ENCODE measurements around the gene DIAPH2.

Gene DIAPH2

DNA sequence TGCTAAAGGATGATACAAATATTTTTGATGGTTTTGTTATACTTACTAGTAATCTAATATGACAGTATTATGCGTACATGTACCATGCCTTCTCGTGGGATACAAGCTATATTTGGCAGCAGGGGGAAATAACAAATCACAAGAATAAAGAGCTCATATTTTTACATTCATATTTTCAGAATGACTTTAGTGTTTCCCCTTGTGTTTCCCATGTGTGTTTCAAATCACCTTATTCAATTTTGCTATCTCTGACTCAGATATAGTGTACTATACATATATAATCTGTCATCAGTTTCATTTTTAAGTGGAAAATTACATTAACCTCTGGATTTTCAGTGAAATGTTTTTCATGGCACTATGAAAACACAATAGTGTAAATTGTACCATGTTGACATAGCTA, 345.8 kb downstream of the DIAPH2 start:
- in situ Hi-C loops (cut with HindIII; ENCODE audit: low pct_ligation_motif_present, low sequenced_read_pairs): no loop called here
- no peak overlapping the region for H3K27ac ChIP-seq
- no peaks in the 10 kb centered on the region for H3K36me3 ChIP-seq (replicated peaks)
- no peak overlapping the region for H3K4me3 ChIP-seq (ENCODE audit: low read depth, low read length)
- DNase-seq: no peak
- no peak for TF ChIP-seq CTCF (IDR thresholded peaks at IDR 0.05; ENCODE audit: low read depth, low read length, missing control alignments)
- H3K27me3 ChIP-seq (replicated peaks): no peaks in the 10 kb centered on the region

DNA sequence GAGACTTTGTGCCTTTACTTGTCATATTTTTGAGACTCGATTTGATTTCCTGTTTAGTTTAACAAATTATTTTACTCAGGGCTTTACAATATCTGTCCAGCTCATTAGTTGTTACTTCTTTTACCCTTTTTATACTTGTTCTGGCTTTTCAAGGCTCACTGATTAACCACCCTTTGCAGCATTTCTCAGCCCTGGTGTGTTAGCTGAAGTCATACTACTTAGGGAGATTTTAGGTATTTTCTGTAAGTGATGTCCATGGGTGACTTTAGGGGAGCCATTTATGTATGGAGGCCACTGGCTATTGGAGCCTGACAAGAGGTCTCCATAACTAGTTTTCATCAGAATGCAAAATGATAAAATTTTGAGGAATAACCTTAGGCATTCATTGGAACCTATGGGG, 346.3 kb downstream of the DIAPH2 start:
- in situ Hi-C loops (cut with HindIII; ENCODE audit: low pct_ligation_motif_present, low sequenced_read_pairs): no loop called here
- no peaks in the 10 kb centered on the region for H3K27me3 ChIP-seq (replicated peaks)
- TF ChIP-seq CTCF (IDR thresholded peaks at IDR 0.05; ENCODE audit: low read depth, low read length, missing control alignments): no peak

DNA sequence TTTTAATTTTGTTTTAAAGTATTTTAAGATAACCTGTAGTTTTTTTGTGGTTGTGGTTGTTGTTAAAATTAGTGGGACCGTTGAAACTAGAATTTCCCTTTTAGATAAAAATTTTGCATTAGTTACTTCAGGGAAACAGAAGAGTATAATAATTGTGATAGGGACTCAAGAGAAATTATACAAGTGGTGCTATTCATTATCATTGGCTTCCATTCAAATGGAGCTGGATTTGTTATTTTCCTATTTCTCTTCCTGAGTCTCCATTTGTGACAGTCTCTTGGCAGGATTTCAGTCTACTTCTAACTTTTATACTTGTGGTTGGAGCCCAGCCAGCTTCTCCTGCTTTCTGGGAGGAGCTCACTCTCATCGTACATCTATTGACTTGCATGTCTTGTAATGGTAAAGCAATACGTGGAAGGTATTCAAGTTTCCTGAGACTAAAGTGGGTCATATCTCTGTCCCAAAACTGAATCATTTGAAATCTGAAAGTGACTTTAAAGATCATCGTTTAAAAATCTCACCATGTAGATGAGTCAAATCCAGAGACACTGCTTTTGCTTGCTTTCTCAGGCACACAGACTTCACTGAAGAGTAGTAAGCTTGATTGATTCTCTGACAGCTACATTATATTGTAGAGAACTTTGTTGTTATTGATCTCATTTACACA, 354.9 kb downstream of the DIAPH2 start:
- Histone ChIP-seq H3K27me3 (replicated peaks) (no peaks in the 10 kb centered on the region), H3K36me3 (replicated peaks) (no peaks in the 10 kb centered on the region), H3K27ac (no peak overlapping the region), H3K4me3 (ENCODE audit: low read depth, low read length) (no peak overlapping the region)
- in situ Hi-C loops (cut with HindIII; ENCODE audit: low pct_ligation_motif_present, low sequenced_read_pairs): no loop called here
- no peak for TF ChIP-seq CTCF (IDR thresholded peaks at IDR 0.05; ENCODE audit: low read depth, low read length, missing control alignments)
- DNase-seq: peak; percentile 47

More for the DNA sequence above, 346.3 kb downstream of the DIAPH2 start:
- no peak overlapping the region for H3K27ac ChIP-seq
- H3K36me3 ChIP-seq (replicated peaks): no peaks in the 10 kb centered on the region
- no peak overlapping the region for H3K4me3 ChIP-seq (ENCODE audit: low read depth, low read length)
- no peak for DNase-seq

DNA sequence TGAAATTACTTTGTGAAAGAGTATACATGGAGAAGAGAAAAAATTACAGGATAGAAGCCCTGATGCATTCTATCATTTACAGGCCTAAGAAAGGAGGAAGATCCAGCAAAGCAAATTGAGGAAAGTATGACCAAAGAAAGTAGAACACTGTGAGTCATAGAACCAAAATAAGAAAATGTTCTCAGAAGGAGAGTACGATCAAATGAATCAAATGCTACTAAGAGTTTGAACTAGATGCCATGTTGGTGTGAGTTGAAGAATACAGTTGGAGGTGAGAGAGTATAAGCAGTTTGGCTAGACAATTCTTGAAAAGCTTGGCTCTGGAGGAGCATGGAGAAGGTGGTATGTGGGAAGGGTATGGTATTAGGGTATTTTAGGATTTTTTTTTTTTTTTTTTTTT, 360.8 kb downstream of the DIAPH2 start:
- DNase-seq: no peak
- Histone ChIP-seq H3K27me3 (replicated peaks) (no peaks in the 10 kb centered on the region), H3K4me3 (ENCODE audit: low read depth, low read length) (no peak overlapping the region), H3K27ac (peak overlapping the region; percentile 71), H3K36me3 (replicated peaks) (no peaks in the 10 kb centered on the region)
- in situ Hi-C loops (cut with HindIII; ENCODE audit: low pct_ligation_motif_present, low sequenced_read_pairs): no loop called here
- no peak for TF ChIP-seq CTCF (IDR thresholded peaks at IDR 0.05; ENCODE audit: low read depth, low read length, missing control alignments)

GRCh38 chrX:97046867-97047266, 362.2 kb downstream of the DIAPH2 start:
- TF ChIP-seq CTCF (IDR thresholded peaks at IDR 0.05; ENCODE audit: low read depth, low read length, missing control alignments): no peak
- no peak overlapping the region for H3K4me3 ChIP-seq (ENCODE audit: low read depth, low read length)
- no peak overlapping the region for H3K27ac ChIP-seq
- in situ Hi-C loops (cut with HindIII; ENCODE audit: low pct_ligation_motif_present, low sequenced_read_pairs): no loop called here
- H3K36me3 ChIP-seq (replicated peaks): no peaks in the 10 kb centered on the region
- no peaks in the 10 kb centered on the region for H3K27me3 ChIP-seq (replicated peaks)
- no peak for DNase-seq

- H3K27ac ChIP-seq: no peak overlapping the region
Observed at GRCh38 chrX:97050392-97050791, 365.8 kb downstream of the DIAPH2 start.

More at GRCh38 chrX:97050392-97050791, 365.8 kb downstream of the DIAPH2 start:
- Histone ChIP-seq H3K4me3 (ENCODE audit: low read depth, low read length) (no peak overlapping the region), H3K27me3 (replicated peaks) (no peaks in the 10 kb centered on the region), H3K36me3 (replicated peaks) (no peaks in the 10 kb centered on the region)
- TF ChIP-seq CTCF (IDR thresholded peaks at IDR 0.05; ENCODE audit: low read depth, low read length, missing control alignments): no peak
- DNase-seq: no peak
- in situ Hi-C loops (cut with HindIII; ENCODE audit: low pct_ligation_motif_present, low sequenced_read_pairs): no loop called here

All from brain microvascular endothelial cell (primary cell).